Astrocyte (in vitro differentiated cells and primary cell): ENCODE results near the gene BBIP1. TPM values are rescaled to one million over a fixed set of nuclear protein-coding genes. Genes with fewer than 3 reads are reported as not detected.

Source experiments
- DNase-seq: peaks from one replicate; pipeline ENCODE4 v3.0.0-alpha.2; 2010; ENCODE audit warnings: low read depth
- FAIRE-seq: peaks from 2 replicates; lab custom pipeline; 2011; peaks lifted over from hg19 to GRCh38; lab: Jason Lieb, UNC
- H2AFZ ChIP-seq: 2 replicates; pipeline ENCODE4 v1.6.0; 2012; ENCODE audit warnings: low read depth, low read length, inconsistent platforms
- H3K27ac ChIP-seq: 2 replicates; pipeline ENCODE4 v1.5.1; 2011; ENCODE audit warnings: low read depth, low read length, inconsistent platforms
- H3K27me3 ChIP-seq: 2 replicates; pipeline ENCODE4 v1.6.0; 2011; ENCODE audit warnings: low read length, inconsistent platforms; ENCODE audit not compliant: insufficient read depth
- H3K36me3 ChIP-seq: 2 replicates; pipeline ENCODE4 v1.5.1; 2011; ENCODE audit warnings: low read length, inconsistent platforms; ENCODE audit not compliant: insufficient read depth
- H3K4me1 ChIP-seq: 2 replicates; pipeline ENCODE4 v1.5.1; 2011; ENCODE audit warnings: low read length, inconsistent platforms; ENCODE audit not compliant: insufficient read depth
- H3K4me2 ChIP-seq: 2 replicates; pipeline ENCODE4 v1.6.0; 2012; ENCODE audit warnings: low read length, inconsistent platforms
- H3K4me3 ChIP-seq: 2 replicates; pipeline ENCODE4 v1.5.1; 2011; ENCODE audit warnings: low read depth, mild to moderate bottlenecking, low read length, inconsistent platforms; ENCODE audit not compliant: insufficient read depth
- H3K79me2 ChIP-seq: 2 replicates; pipeline ENCODE4 v1.6.0; 2012; ENCODE audit warnings: mild to moderate bottlenecking, low read length, inconsistent platforms; ENCODE audit not compliant: insufficient read depth
- H3K9ac ChIP-seq: 2 replicates; pipeline ENCODE4 v1.6.0; 2012; ENCODE audit warnings: mild to moderate bottlenecking, low read length, inconsistent platforms
- H3K9me3 ChIP-seq: 2 replicates; pipeline ENCODE4 v1.5.1; 2012; ENCODE audit warnings: low read depth, mild to moderate bottlenecking, low read length, inconsistent platforms; ENCODE audit not compliant: insufficient read depth
- H4K20me1 ChIP-seq: 2 replicates; pipeline ENCODE4 v1.6.0; 2012; ENCODE audit warnings: low read length, inconsistent platforms; ENCODE audit not compliant: insufficient read depth
- H3K27ac Mint-ChIP-seq: one replicate; pipeline ENCODE4 v1.8.0; 2021; ENCODE audit warnings: mild to moderate bottlenecking, mixed read lengths; ENCODE audit not compliant: unreplicated experiment
- H3K27me3 Mint-ChIP-seq: one replicate; pipeline ENCODE4 v1.8.0; 2021; ENCODE audit warnings: low read depth, mixed read lengths; ENCODE audit not compliant: unreplicated experiment
- H3K36me3 Mint-ChIP-seq: one replicate; pipeline ENCODE4 v1.8.0; 2021; ENCODE audit warnings: low read depth, mixed read lengths; ENCODE audit not compliant: unreplicated experiment
- H3K4me1 Mint-ChIP-seq: one replicate; pipeline ENCODE4 v1.8.0; 2021; ENCODE audit warnings: low read depth, mixed read lengths; ENCODE audit not compliant: unreplicated experiment
- H3K4me3 Mint-ChIP-seq: one replicate; pipeline ENCODE4 v1.8.0; 2021; ENCODE audit warnings: mild to moderate bottlenecking, moderate library complexity, mixed read lengths; ENCODE audit not compliant: unreplicated experiment
- H3K9me3 Mint-ChIP-seq: one replicate; pipeline ENCODE4 v1.8.0; 2021; ENCODE audit warnings: mild to moderate bottlenecking, mixed read lengths; ENCODE audit not compliant: unreplicated experiment
- CTCF ChIP-seq: IDR thresholded peaks from 2 replicates; pipeline ENCODE4 v1.5.1; 2011; ENCODE audit warnings: low read depth, mild to moderate bottlenecking, inconsistent platforms, low read length, moderate library complexity; ENCODE audit not compliant: insufficient read depth
- EZH2 ChIP-seq: IDR thresholded peaks from 2 replicates; pipeline ENCODE4 v1.6.1; 2012; ENCODE audit warnings: mild to moderate bottlenecking, low read length, inconsistent platforms; ENCODE audit not compliant: insufficient read depth
- total RNA-seq: library from RNA; stranded (reverse); gene quantifications from 2 replicates; pipeline ENCODE4 v1.2.1, GENCODE V29; 2021

The BBIP1 gene
- total RNA-seq, 1 donor from 2014 or later, result 24.1 TPM

GRCh38 chr10:110850099-110850498 lies 68.9 kb downstream of the BBIP1 start:
- Histone ChIP-seq H3K36me3 (no peaks in the 10 kb centered on the region), H2AFZ (no peak overlapping the region), H3K79me2 (no peaks in the 10 kb centered on the region), H4K20me1 (no peaks in the 10 kb centered on the region), H3K4me2 (no peak overlapping the region), H3K4me1 (no peaks in the 10 kb centered on the region), H3K27me3 (peaks cover 2% of the 10 kb centered on the region), H3K9ac (no peak overlapping the region), H3K9me3 (no peaks in the 10 kb centered on the region), H3K27ac (no peak overlapping the region), H3K4me3 (no peak overlapping the region)
- no peak for FAIRE-seq
- TF ChIP-seq EZH2, result no peak
- no peak for TF ChIP-seq CTCF
- Mint-ChIP-seq H3K27ac (no peak overlapping the region), H3K9me3 (no peaks in the 10 kb centered on the region), H3K4me1 (peaks cover 20% of the 10 kb centered on the region), H3K27me3 (peaks cover 27% of the 10 kb centered on the region), H3K4me3 (no peak overlapping the region), H3K36me3 (no peaks in the 10 kb centered on the region)
- no peak for DNase-seq

Other genes with a start within 250 kb of the BBIP1 start
- 79.9 and 84.2 TPM in 2 replicates for gene PDCD4, start 47.3 kb downstream of the BBIP1 start, total RNA-seq
- 80.7 and 82.0 TPM in 2 replicates for gene SHOC2, start 424 bp upstream of the BBIP1 start, total RNA-seq
- gene ADRA2A, start 157.8 kb upstream of the BBIP1 start, total RNA-seq, result 1.2 and 1.5 TPM in 2 replicates